ENCODE data around the gene SHLD1.
A peak's percentile ranks its signal among the peaks of the same experiment; 100 is the strongest.

SHLD1 gene

GRCh38 chr20:5786930-5787795 is 37.0 kb downstream of the SHLD1 start:
- H3K9me3 ChIP-seq (ENCODE audit: severe bottlenecking): no peaks in the 10 kb centered on the region
- no peaks in the 10 kb centered on the region for H3K27me3 ChIP-seq (ENCODE audit: insufficient read depth, low read depth, severe bottlenecking)
- no peak for DNase-seq
- no peaks in the 10 kb centered on the region for H3K36me3 ChIP-seq
- no peak for TF ChIP-seq CTCF (IDR thresholded peaks at IDR 0.05; ENCODE audit: low read depth, low read length)
- H3K4me3 ChIP-seq (ENCODE audit: low read depth, low read length): no peak overlapping the region
- H3K27ac ChIP-seq: no peak overlapping the region

GRCh38 chr20:5787796-5788165 is 37.6 kb downstream of the SHLD1 start:
- TF ChIP-seq CTCF (IDR thresholded peaks at IDR 0.05; ENCODE audit: low read depth, low read length): no peak
- H3K27ac ChIP-seq: no peak overlapping the region
- no peaks in the 10 kb centered on the region for H3K36me3 ChIP-seq
- no peaks in the 10 kb centered on the region for H3K27me3 ChIP-seq (ENCODE audit: insufficient read depth, low read depth, severe bottlenecking)
- no peak for DNase-seq
- H3K4me3 ChIP-seq (ENCODE audit: low read depth, low read length): no peak overlapping the region
- no peaks in the 10 kb centered on the region for H3K9me3 ChIP-seq (ENCODE audit: severe bottlenecking)

- peak; percentile 81 for DNase-seq
- TF ChIP-seq CTCF (IDR thresholded peaks at IDR 0.05; ENCODE audit: low read depth, low read length): peak; percentile 73
- no peaks in the 10 kb centered on the region for H3K27me3 ChIP-seq (ENCODE audit: insufficient read depth, low read depth, severe bottlenecking)
- no peak overlapping the region for H3K27ac ChIP-seq
- no peaks in the 10 kb centered on the region for H3K36me3 ChIP-seq
- no peak overlapping the region for H3K4me3 ChIP-seq (ENCODE audit: low read depth, low read length)
- no peaks in the 10 kb centered on the region for H3K9me3 ChIP-seq (ENCODE audit: severe bottlenecking)
Measured at GRCh38 chr20:5788385-5788895, 38.2 kb downstream of the SHLD1 start.

GRCh38 chr20:5789827-5790226 is 39.6 kb downstream of the SHLD1 start:
- Histone ChIP-seq H3K36me3 (no peaks in the 10 kb centered on the region), H3K9me3 (ENCODE audit: severe bottlenecking) (no peaks in the 10 kb centered on the region), H3K4me3 (ENCODE audit: low read depth, low read length) (no peak overlapping the region), H3K27me3 (ENCODE audit: insufficient read depth, low read depth, severe bottlenecking) (no peaks in the 10 kb centered on the region), H3K27ac (no peak overlapping the region)
- no peak for DNase-seq
- no peak for TF ChIP-seq CTCF (IDR thresholded peaks at IDR 0.05; ENCODE audit: low read depth, low read length)

GRCh38 chr20:5793916-5794315 is 43.7 kb downstream of the SHLD1 start:
- no peaks in the 10 kb centered on the region for H3K36me3 ChIP-seq
- no peak for DNase-seq
- no peak overlapping the region for H3K4me3 ChIP-seq (ENCODE audit: low read depth, low read length)
- TF ChIP-seq CTCF (IDR thresholded peaks at IDR 0.05; ENCODE audit: low read depth, low read length): no peak
- H3K9me3 ChIP-seq (ENCODE audit: severe bottlenecking): no peaks in the 10 kb centered on the region
- no peaks in the 10 kb centered on the region for H3K27me3 ChIP-seq (ENCODE audit: insufficient read depth, low read depth, severe bottlenecking)
- no peak overlapping the region for H3K27ac ChIP-seq

Data from WERI-Rb-1 (cell line).